KMS-11 (cell line): ENCODE measurements around the gene ANKFY1.

Experiments
- H2AFZ ChIP-seq: fragments of 200-600 bp; sonication (generic); 2 replicates; pipeline ENCODE4 v1.6.1; 2016; ENCODE audit warnings: antibody characterized with exemption, mixed run types, low read depth
- H3K27ac ChIP-seq: fragments of 200-600 bp; sonication (generic); 2 replicates; pipeline ENCODE4 v1.6.1; 2016; ENCODE audit warnings: mild to moderate bottlenecking, mixed run types
- H3K27me3 ChIP-seq: fragments of 200-600 bp; sonication (generic); 2 replicates; pipeline ENCODE4 v1.6.1; 2017; ENCODE audit warnings: mild to moderate bottlenecking, low read depth, mixed run types, moderate library complexity; ENCODE audit not compliant: insufficient read depth
- H3K36me3 ChIP-seq: fragments of 200-600 bp; sonication (generic); 2 replicates; pipeline ENCODE4 v1.6.1; 2017; ENCODE audit warnings: mild to moderate bottlenecking, mixed run types; ENCODE audit not compliant: insufficient read depth
- H3K4me1 ChIP-seq: fragments of 200-600 bp; sonication (generic); 2 replicates; pipeline ENCODE4 v1.6.1; 2016; ENCODE audit warnings: mild to moderate bottlenecking, low read depth, mixed run types; ENCODE audit not compliant: poor library complexity, severe bottlenecking
- H3K4me2 ChIP-seq: fragments of 200-600 bp; sonication (generic); 2 replicates; pipeline ENCODE4 v1.7.0; 2016; ENCODE audit warnings: mild to moderate bottlenecking, mixed run types
- H3K4me3 ChIP-seq: fragments of 200-600 bp; sonication (generic); IDR thresholded peaks from 2 replicates; pipeline ENCODE4 v1.6.1; 2017; ENCODE audit warnings: low read depth, low read length, mixed read lengths; ENCODE audit not compliant: insufficient read depth
- H3K79me2 ChIP-seq: fragments of 200-600 bp; sonication (generic); 2 replicates; pipeline ENCODE4 v1.6.1; 2016; ENCODE audit warnings: low read depth, mixed run types; ENCODE audit not compliant: insufficient read depth
- H3K9ac ChIP-seq: fragments of 200-600 bp; sonication (generic); 2 replicates; pipeline ENCODE4 v1.6.1; 2016; ENCODE audit warnings: mild to moderate bottlenecking, mixed run types
- H4K20me1 ChIP-seq: fragments of 200-600 bp; sonication (generic); 2 replicates; pipeline ENCODE4 v1.6.1; 2016; ENCODE audit warnings: mild to moderate bottlenecking, mixed run types; ENCODE audit not compliant: insufficient read depth
- TF ChIP-seq, protein P1 (sequence below): fragments of 200-600 bp; sonication (generic); conservative IDR thresholded peaks from 2 replicates; pipeline ENCODE4 v1.6.1; 2017; ENCODE audit warnings: low read depth, mild to moderate bottlenecking, antibody characterized with exemption, low read length, moderate library complexity, mixed read lengths

Gene ANKFY1

DNA sequence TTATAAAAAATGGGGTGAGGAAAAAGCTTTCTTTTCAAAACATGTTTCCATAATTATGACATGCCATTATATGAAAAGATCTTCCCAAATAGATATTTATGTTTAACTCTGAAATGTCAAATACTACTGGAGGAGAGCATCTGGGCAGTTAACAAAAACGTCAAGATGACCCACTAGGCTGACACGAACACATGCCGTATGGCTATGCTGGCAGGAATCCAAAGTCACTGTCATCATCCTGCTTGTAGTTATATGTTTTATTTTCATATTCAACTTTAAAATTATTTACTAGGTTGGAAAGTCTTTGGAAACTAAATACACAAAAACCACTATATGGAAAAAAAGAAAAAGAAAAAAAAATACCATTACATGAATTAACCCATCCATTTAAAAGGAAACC is 27.3 kb downstream of the ANKFY1 start:
- Histone ChIP-seq H3K4me3 (no peak overlapping the region), H3K27me3 (no peaks in the 10 kb centered on the region), H3K79me2 (no peaks in the 10 kb centered on the region), H3K4me1 (peaks cover 5% of the 10 kb centered on the region), H4K20me1 (no peaks in the 10 kb centered on the region), H3K27ac (no peak overlapping the region), H3K36me3 (no peaks in the 10 kb centered on the region; the same call in 1 of the 2 replicates), H3K4me2 (no peak overlapping the region), H3K9ac (no peak overlapping the region), H2AFZ (no peak overlapping the region)
- TF ChIP-seq, protein P1, sequence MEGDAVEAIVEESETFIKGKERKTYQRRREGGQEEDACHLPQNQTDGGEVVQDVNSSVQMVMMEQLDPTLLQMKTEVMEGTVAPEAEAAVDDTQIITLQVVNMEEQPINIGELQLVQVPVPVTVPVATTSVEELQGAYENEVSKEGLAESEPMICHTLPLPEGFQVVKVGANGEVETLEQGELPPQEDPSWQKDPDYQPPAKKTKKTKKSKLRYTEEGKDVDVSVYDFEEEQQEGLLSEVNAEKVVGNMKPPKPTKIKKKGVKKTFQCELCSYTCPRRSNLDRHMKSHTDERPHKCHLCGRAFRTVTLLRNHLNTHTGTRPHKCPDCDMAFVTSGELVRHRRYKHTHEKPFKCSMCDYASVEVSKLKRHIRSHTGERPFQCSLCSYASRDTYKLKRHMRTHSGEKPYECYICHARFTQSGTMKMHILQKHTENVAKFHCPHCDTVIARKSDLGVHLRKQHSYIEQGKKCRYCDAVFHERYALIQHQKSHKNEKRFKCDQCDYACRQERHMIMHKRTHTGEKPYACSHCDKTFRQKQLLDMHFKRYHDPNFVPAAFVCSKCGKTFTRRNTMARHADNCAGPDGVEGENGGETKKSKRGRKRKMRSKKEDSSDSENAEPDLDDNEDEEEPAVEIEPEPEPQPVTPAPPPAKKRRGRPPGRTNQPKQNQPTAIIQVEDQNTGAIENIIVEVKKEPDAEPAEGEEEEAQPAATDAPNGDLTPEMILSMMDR, result no peak

DNA sequence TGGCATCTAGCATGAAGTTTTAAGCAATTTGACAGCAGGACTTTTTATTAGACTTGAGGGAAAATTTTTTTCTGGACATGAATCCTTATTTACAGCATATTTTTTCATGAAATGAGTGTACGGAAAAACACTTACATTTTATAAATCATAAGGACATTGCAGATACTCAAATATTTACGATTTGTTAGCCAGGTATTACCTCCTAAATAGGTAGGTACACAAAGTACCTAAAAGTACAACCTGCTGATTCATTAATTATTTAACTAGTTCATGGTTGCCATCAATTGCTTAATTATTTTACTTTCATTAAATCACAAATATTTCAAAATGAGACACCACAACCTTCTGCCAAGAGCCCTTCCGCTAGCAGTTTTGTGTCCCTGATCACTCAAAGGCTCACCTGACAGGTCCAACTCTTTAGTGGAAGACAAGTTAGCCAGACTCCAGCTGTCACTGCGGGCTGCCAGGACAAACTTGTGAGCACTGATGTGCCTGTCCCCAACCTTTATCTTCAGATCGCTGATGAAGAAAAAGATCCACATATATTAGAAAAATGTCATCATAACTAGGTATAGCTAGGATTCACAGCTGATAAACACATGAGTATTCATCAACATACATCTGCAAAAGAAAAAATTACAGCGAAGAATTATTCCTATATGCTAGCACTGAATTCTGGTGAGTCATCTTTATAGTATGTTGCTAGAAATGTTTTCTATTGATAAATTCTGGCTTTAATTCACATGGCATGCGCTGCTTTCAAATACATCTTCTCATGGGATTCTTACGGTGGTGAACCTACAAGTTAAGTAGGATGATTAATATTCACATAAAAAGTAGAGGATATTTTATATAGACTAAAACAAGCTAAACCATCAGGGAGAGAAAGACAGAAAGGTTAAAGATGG is 28.2 kb downstream of the ANKFY1 start:
- Histone ChIP-seq H3K27me3 (no peaks in the 10 kb centered on the region), H3K9ac (no peak overlapping the region), H3K27ac (no peak overlapping the region), H4K20me1 (no peaks in the 10 kb centered on the region), H3K4me1 (peaks cover 5% of the 10 kb centered on the region), H3K79me2 (no peaks in the 10 kb centered on the region), H3K4me3 (no peak overlapping the region), H3K36me3 (no peaks in the 10 kb centered on the region; the same call in 1 of the 2 replicates), H2AFZ (no peak overlapping the region), H3K4me2 (no peak overlapping the region)
- TF ChIP-seq, protein P1, result no peak

DNA sequence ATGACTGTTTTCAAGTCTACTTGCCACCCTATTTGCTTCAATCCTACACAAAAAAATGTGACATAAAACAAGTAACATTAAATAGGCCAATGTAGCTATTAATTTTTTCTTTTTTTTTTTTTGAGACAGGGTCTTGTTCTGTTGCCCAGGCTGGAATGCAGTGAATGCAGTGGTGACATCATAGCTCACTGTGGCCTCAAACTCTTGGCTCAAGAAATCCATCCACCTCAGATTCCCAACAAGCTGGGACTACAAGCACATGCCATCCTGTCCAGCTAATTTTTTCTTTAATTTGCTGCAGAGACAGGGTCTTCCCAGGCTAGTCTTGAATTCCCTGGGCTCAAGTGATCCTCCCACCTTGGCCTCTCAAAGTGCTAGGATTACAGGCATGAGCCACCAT is 29.4 kb downstream of the ANKFY1 start:
- H3K9ac ChIP-seq, result no peak overlapping the region
- no peak overlapping the region for H3K4me3 ChIP-seq
- no peaks in the 10 kb centered on the region; the same call in 1 of the 2 replicates for H3K36me3 ChIP-seq
- H3K4me1 ChIP-seq, result peaks cover 5% of the 10 kb centered on the region
- no peak overlapping the region for H2AFZ ChIP-seq
- no peaks in the 10 kb centered on the region for H4K20me1 ChIP-seq
- no peak overlapping the region for H3K4me2 ChIP-seq
- no peaks in the 10 kb centered on the region for H3K79me2 ChIP-seq
- no peaks in the 10 kb centered on the region for H3K27me3 ChIP-seq
- H3K27ac ChIP-seq, result no peak overlapping the region
- TF ChIP-seq, protein P1, result no peak

DNA sequence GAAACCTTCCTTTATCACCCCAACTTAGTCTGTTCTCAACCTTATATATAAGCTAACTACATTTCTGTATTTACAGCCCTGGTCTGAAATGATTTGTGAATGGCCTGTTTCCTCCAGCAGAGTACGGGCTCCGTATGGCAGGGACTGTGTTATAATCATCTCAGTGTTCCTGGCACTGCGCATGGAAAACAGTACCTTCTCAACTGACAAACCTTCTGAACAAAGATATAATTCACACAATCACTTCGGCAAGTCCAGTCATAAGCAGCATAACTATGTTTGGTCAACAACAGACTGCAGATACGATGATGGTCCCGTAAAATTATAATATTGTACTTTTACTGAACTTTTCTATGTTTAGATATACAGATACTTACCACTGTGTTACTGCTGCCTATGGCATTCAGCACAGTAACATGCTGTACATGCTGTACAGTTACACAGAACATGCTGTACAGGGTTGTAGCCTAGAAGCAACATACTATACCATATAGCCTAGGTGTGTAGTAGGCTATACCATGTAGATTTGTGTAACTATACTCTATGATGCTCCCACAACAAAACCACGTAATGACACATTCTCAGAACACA is 30.0 kb downstream of the ANKFY1 start:
- Histone ChIP-seq H3K36me3 (no peaks in the 10 kb centered on the region; the same call in 1 of the 2 replicates), H3K4me1 (peaks cover 5% of the 10 kb centered on the region), H3K9ac (no peak overlapping the region), H3K4me3 (no peak overlapping the region), H3K4me2 (no peak overlapping the region), H2AFZ (no peak overlapping the region), H3K27me3 (no peaks in the 10 kb centered on the region), H3K27ac (no peak overlapping the region), H4K20me1 (no peaks in the 10 kb centered on the region), H3K79me2 (no peaks in the 10 kb centered on the region)
- TF ChIP-seq, protein P1, result no peak
